Mesothelial cell of epicardium (in vitro differentiated cells): ENCODE measurements around the gene POLDIP3. TPM values are rescaled to one million over a fixed set of nuclear protein-coding genes. Genes with fewer than 3 reads are reported as not detected.

Source experiments
- DNase-seq, 2 experiments: peaks; one replicate each; pipeline ENCODE4 v3.0.0; 2021; ENCODE audit warnings: low spot score in 2 of 2; ENCODE audit not compliant: unreplicated experiment in 2 of 2
- H3K27ac Mint-ChIP-seq: 2 replicates; pipeline ENCODE4 v1.8.0; 2021; ENCODE audit warnings: mixed read lengths
- H3K27me3 Mint-ChIP-seq: 2 replicates; pipeline ENCODE4 v1.8.0; 2021; ENCODE audit warnings: low read depth, mixed read lengths
- H3K36me3 Mint-ChIP-seq: 2 replicates; pipeline ENCODE4 v1.8.0; 2021; ENCODE audit warnings: mixed read lengths
- H3K4me1 Mint-ChIP-seq: 2 replicates; pipeline ENCODE4 v1.8.0; 2021; ENCODE audit warnings: mixed read lengths
- H3K4me3 Mint-ChIP-seq: 2 replicates; pipeline ENCODE4 v1.8.0; 2021; ENCODE audit warnings: mild to moderate bottlenecking, moderate library complexity, mixed read lengths
- H3K9me3 Mint-ChIP-seq: 2 replicates; pipeline ENCODE4 v1.8.0; 2021; ENCODE audit warnings: mixed read lengths
- total RNA-seq: library from RNA; stranded (reverse); gene quantifications from 3 replicates; pipeline ENCODE4 v1.2.1, GENCODE V29; 2021
- TF ChIP-seq, protein P1 (sequence below): fragments of 200-600 bp; sonication (generic); IDR thresholded peaks from one replicate; pipeline ENCODE4 v1.5.0; 2021; ENCODE audit warnings: antibody characterized with exemption; ENCODE audit not compliant: unreplicated experiment

POLDIP3 gene
- total RNA-seq, 1 donor from 2014 or later = 87.2 TPM

DNA sequence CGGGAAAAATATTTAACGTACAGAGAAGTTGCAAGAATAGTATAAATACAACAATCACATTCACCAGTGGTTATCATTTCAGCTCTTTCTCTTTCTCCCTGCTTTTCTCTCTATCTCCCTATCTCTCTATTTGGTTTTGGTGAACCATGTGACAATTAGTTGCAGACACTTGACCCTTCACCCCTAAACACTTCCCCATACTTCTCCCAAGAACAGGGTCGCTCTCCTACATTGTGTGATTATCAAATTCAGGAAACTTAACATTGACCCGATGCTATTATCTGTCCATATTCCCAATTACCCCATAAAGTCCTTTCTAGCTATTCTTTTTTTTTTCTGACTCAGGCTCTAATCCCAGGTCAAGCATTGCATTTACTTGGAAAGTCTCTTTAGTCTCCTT is 39.3 kb upstream of the POLDIP3 start:
- H3K36me3 Mint-ChIP-seq = no peaks in the 10 kb centered on the region
- H3K27me3 Mint-ChIP-seq = no peaks in the 10 kb centered on the region
- H3K27ac Mint-ChIP-seq = peak overlapping the region; percentile 27
- H3K4me3 Mint-ChIP-seq = no peak overlapping the region
- TF ChIP-seq, protein P1, sequence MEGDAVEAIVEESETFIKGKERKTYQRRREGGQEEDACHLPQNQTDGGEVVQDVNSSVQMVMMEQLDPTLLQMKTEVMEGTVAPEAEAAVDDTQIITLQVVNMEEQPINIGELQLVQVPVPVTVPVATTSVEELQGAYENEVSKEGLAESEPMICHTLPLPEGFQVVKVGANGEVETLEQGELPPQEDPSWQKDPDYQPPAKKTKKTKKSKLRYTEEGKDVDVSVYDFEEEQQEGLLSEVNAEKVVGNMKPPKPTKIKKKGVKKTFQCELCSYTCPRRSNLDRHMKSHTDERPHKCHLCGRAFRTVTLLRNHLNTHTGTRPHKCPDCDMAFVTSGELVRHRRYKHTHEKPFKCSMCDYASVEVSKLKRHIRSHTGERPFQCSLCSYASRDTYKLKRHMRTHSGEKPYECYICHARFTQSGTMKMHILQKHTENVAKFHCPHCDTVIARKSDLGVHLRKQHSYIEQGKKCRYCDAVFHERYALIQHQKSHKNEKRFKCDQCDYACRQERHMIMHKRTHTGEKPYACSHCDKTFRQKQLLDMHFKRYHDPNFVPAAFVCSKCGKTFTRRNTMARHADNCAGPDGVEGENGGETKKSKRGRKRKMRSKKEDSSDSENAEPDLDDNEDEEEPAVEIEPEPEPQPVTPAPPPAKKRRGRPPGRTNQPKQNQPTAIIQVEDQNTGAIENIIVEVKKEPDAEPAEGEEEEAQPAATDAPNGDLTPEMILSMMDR = no peak
- H3K4me1 Mint-ChIP-seq = peaks cover 10% of the 10 kb centered on the region
- no peak for DNase-seq
- H3K9me3 Mint-ChIP-seq = no peaks in the 10 kb centered on the region

DNA sequence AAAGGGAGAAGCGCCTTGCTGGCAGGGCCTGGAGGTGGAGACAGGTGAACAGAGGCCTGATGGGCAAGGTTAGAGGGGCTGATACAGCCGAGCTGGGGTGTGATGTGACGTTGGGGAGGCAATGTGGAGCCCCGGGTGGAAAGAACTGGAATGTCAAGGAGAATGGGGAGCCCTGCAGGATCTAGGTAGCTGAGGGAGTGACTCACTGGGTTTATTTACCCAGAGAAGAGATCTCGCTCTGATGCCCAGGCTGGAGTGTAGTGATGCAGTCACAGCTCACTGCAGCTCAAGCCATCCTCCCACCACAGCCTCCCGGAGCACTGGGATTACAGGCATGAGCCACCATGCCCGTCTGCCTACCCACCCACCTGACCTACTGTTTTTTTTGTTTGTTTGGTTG is 36.5 kb upstream of the POLDIP3 start:
- H3K4me1 Mint-ChIP-seq = peaks cover 23% of the 10 kb centered on the region
- H3K36me3 Mint-ChIP-seq = no peaks in the 10 kb centered on the region
- DNase-seq = no peak
- H3K9me3 Mint-ChIP-seq = no peaks in the 10 kb centered on the region
- H3K27ac Mint-ChIP-seq = no peak overlapping the region
- no peaks in the 10 kb centered on the region for H3K27me3 Mint-ChIP-seq
- peak overlapping the region; percentile 43 for H3K4me3 Mint-ChIP-seq
- TF ChIP-seq, protein P1 = no peak

DNA sequence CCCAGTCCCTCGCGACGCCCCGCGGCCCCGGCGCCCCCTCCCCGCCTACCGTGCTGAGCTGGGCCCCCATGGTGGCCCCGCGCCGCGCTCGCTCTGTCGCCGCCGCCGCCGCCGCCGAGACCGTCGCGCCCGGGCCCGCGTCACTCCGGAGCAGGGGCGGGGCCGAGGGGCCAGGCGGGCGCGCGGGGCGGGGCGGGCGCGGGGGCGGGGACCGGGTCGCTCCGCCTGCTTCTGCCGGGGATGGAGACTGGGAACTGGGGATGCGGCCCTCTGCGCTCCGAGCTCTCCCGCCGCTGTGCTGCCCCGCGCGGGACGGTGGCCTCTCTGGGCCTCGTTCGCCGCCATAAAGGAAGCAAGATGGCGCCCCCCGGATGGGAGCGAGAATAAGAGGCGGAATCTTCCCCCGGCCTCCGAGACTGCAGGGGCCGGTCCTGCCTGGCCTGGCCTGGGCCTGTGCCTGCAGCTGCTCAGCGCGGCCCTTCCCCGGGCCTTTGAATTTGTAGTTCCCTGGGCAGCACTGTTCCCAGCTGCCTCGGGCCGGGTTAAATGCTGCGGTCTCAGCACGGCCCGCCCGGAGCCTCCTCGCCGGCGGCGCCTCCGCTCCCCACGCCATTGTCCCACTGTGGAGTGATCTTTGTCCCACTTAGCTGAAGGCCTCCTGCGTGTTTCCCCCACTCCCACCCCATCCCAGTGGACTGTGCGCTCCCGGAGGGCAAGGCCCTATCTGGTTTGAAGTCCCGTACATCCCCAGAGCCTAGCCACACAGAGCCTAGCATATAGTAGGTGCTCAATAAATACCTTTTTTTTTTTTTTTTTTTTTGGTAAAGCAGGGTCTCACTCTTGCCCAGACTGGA is 34.8 kb upstream of the POLDIP3 start, which contains the start of gene CYB5R3:
CYB5R3 (minus strand) TSS at position 147 of the 854 bp plus-strand sequence; CDS start at position 70, 77 bp downstream.
- Mint-ChIP-seq H3K4me1 (peaks cover 35% of the 10 kb centered on the region), H3K9me3 (no peaks in the 10 kb centered on the region), H3K27me3 (no peaks in the 10 kb centered on the region), H3K36me3 (no peaks in the 10 kb centered on the region), H3K4me3 (peak within 1 kb of the TSS; percentile 88), H3K27ac (peak within 1 kb of the TSS; percentile 94)
- TF ChIP-seq, protein P1 = no peak
- peak; percentile 76 to 83 for DNase-seq

DNA sequence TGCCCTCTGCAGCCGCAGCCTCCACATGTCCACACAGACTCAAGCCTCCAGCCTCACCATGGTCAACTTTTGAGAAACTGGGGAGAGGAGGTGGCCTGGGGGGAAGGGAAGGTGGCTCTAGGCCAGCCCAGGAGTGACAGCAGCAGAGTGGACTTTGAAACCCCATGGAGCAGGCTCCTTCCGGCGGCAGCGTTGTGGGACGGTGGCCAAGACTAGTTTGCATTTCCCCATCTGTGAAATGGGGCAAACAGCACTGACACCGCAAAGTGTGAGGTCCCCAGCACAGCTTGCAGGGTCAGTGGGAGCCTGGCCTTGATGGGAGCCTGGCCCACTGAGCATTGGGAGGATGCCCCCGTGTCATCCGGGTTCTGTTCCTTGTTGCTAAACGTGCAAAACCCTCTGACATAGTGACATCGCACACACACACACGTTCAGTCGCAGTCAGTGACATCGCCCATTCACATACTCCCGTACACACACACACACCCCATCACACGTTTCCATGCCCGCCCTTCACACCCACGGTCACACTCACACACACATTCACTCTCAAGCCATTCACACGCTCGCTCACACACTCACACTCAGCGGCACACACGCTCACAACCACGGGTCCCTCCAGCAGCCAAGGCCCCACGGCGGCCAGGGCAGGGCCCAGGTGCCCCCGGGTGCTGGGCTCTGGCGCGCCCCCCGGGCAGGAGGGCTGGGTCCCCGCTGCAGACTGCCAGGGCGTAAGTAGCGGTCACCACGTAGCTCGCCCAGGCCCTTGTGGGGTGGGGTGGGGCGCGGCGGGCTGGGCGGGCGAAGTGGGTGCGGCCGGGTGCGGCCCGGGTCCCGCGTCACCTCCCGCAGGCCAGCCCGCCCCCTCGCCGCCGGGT is 33.9 kb upstream of the POLDIP3 start:
- H3K36me3 Mint-ChIP-seq = no peaks in the 10 kb centered on the region
- peak overlapping the region; percentile 88 for H3K4me3 Mint-ChIP-seq
- no peaks in the 10 kb centered on the region for H3K9me3 Mint-ChIP-seq
- peaks cover 34% of the 10 kb centered on the region for H3K4me1 Mint-ChIP-seq
- peak overlapping the region; percentile 94 for H3K27ac Mint-ChIP-seq
- no peak for DNase-seq
- TF ChIP-seq, protein P1 = no peak
- H3K27me3 Mint-ChIP-seq = no peaks in the 10 kb centered on the region

DNA sequence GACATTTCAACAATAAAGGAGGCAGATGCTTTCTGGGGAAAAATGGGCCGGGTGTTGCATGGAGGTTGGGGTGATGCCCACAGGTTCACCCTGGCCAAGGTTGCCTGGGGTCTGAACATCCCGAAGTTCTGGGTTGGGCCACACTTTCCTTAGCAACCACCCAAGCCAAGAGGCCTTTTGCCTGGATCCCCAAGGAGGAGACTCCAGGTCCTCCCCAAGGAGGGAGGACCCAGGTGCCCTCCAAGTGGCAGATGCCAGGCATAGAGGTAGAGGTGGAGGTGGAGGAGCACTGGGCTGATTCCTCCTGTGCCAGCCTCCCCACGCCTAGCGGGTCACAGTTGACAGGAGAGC is 33.3 kb upstream of the POLDIP3 start:
- Mint-ChIP-seq H3K27me3 (no peaks in the 10 kb centered on the region), H3K9me3 (no peaks in the 10 kb centered on the region), H3K27ac (peak overlapping the region; percentile 71), H3K4me3 (peak overlapping the region; percentile 88), H3K4me1 (peaks cover 34% of the 10 kb centered on the region), H3K36me3 (no peaks in the 10 kb centered on the region)
- TF ChIP-seq, protein P1 = no peak
- DNase-seq = no peak
